Measurements from ENCODE around the gene ZBTB7C. TPM values are rescaled to one million over a fixed set of nuclear protein-coding genes. Genes with fewer than 3 reads are reported as not detected.

Gene ZBTB7C
- total and polyA plus RNA-seq, 2 of the 8 experiments (the other 6 are each of a cell fraction or from before 2014, with no cell fraction given): 0.15 to 0.45 TPM

DNA sequence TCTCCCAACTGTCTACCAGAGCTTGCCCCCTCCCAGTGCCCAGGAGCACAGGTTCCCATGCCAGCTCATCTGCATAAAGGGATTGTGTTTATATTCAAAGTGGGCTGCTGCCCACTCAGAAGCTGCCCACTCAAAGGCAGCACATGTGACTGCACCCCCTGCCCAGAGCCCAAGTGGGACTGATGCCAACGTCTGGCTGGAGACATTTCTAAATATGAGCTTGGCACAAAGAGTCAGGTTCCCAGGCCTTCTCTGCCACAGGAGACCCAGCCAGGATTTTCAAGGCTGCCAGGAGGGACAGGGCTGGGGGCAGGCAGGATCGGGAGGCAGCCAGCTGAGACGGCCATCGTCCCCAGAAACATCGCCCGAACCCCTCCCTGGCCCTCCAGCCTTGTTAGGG lies 67.1 kb downstream of the ZBTB7C start:
- Histone ChIP-seq H4K8ac (ENCODE audit: extremely low read depth, insufficient read depth, low read length) (no peak overlapping the region; the same call in 1 of the 2 replicates), H2AFZ (ENCODE audit: low read length) (no peak overlapping the region), H4K20me1 (replicated peaks in 1 of 2; ENCODE audit: control insufficient read depth in 1 of 2, insufficient read depth in 2 of 2, low read length in 2 of 2) (no peaks in the 10 kb centered on the region), H3K4me1 (replicated peaks in 1 of 4; ENCODE audit: control insufficient read depth in 3 of 4, insufficient read depth in 4 of 4, low read length in 3 of 4) (peaks cover 0 to 6% (median 2%) of the 10 kb centered on the region in 4 experiments; a peak in 4 of 7 replicates), H3K4ac (replicated peaks; ENCODE audit: insufficient read length, low read depth, low read length) (no peak overlapping the region), H3K79me1 (ENCODE audit: low read depth, low read length) (no peaks in the 10 kb centered on the region), H3K23me2 (ENCODE audit: low read depth, low read length) (no peaks in the 10 kb centered on the region; the same call in 1 of the 2 replicates), H2BK15ac (ENCODE audit: low read length) (no peak overlapping the region), H2BK120ac (replicated peaks; ENCODE audit: low read depth, low read length) (no peak overlapping the region), H3K14ac (ENCODE audit: insufficient read length) (no peak overlapping the region), H3K79me2 (ENCODE audit: control insufficient read depth in 1 of 2, insufficient read depth in 2 of 2, low read length in 2 of 2) (no peaks in the 10 kb centered on the region), H3K36me3 (ENCODE audit: control insufficient read depth in 2 of 4, insufficient read depth in 4 of 4, low read length in 3 of 4) (no peaks in the 10 kb centered on the region), H3K4me3 (ENCODE audit: extremely low read depth in 1 of 4, insufficient read depth in 2 of 4, low read depth in 3 of 4, low read length in 4 of 4) (no peak overlapping the region), H2BK12ac (ENCODE audit: low read depth, low read length) (no peak overlapping the region), H3K9me3 (ENCODE audit: insufficient read depth in 2 of 2, low read depth in 1 of 2, low read length in 1 of 2) (no peaks in the 10 kb centered on the region), H4K5ac (ENCODE audit: insufficient read length, low read depth, low read length) (no peak overlapping the region), H4K91ac (replicated peaks; ENCODE audit: insufficient read length, low read length) (no peak overlapping the region), H2AK5ac (ENCODE audit: low read depth, low read length) (no peak overlapping the region), H3K27ac (ENCODE audit: low read depth, low read length) (no peak overlapping the region), H3K56ac (replicated peaks; ENCODE audit: insufficient read length, low read depth, low read length) (no peak overlapping the region), H3K23ac (ENCODE audit: insufficient read length) (no peak overlapping the region), H3K27me3 (replicated peaks in 1 of 4; ENCODE audit: control insufficient read depth in 3 of 4, extremely low read depth in 1 of 4, insufficient read depth in 3 of 4, low read length in 3 of 4) (no peaks in the 10 kb centered on the region; a peak in 1 of 7 replicates), H2BK20ac (ENCODE audit: low read length) (no peak overlapping the region), H3K4me2 (ENCODE audit: insufficient read depth in 1 of 2, low read depth in 2 of 2, low read length in 2 of 2) (no peak overlapping the region), H3K9ac (replicated peaks in 1 of 4; ENCODE audit: extremely low read depth in 1 of 4, low read depth in 3 of 4, low read length in 3 of 4) (no peak overlapping the region), H2BK5ac (ENCODE audit: low read depth, low read length) (no peak overlapping the region), H3K18ac (ENCODE audit: extremely low read depth, low read length) (no peak overlapping the region; the same call in 1 of the 2 replicates)
- WGBS, 2 experiments (ENCODE audit: extremely low coverage in 1 of 2, insufficient coverage in 1 of 2, insufficient read length in 1 of 2, insufficient replicate concordance in 2 of 2, low coverage in 1 of 2, low lambda C conversion rate in 2 of 2, missing lambda C conversion rate in 1 of 2): 87% methylated on average over 6 of the region's 6 CpGs; no CpG with 5 or more reads in 1 of the 2 experiments
- DNase-seq (ENCODE audit: low read depth in 1 of 2, low spot score in 2 of 2) (no peak), FAIRE-seq (no peak)
- ChIA-PET CTCF (ENCODE audit: partially characterized antibody) (interaction anchor here (0.6 to 4.2 kb wide), 4 partner anchors 21 to 112 kb away, joined by 3 to 23 read pairs (median 4); no protein-coding TSS in a partner anchor), POLR2A (ENCODE audit: partially characterized antibody) (no interaction called here)
- TF ChIP-seq CBX8 (IDR thresholded peaks at IDR 0.05; ENCODE audit: borderline replicate concordance, low read depth, low read length) (no peak), SIN3A (conservative IDR thresholded peaks at IDR 0.05 in 1 of 2, IDR thresholded peaks at IDR 0.05 in 1 of 2; ENCODE audit: low read depth in 1 of 2, low read length in 2 of 2) (no peak), SAP30 (IDR thresholded peaks at IDR 0.05; ENCODE audit: insufficient read depth, insufficient replicate concordance, low read length) (no peak), CTBP2 (IDR thresholded peaks at IDR 0.05; ENCODE audit: borderline replicate concordance, insufficient read depth, insufficient read length, low read length) (no peak), PHF8 (conservative IDR thresholded peaks at IDR 0.05; ENCODE audit: low read depth, low read length) (no peak), SIX5 (IDR thresholded peaks at IDR 0.05; ENCODE audit: low read depth, low read length) (no peak), GABPA (IDR thresholded peaks at IDR 0.05; ENCODE audit: borderline replicate concordance, insufficient read depth, low read length) (no peak), RBBP5 (IDR thresholded peaks at IDR 0.05; ENCODE audit: borderline replicate concordance, low read depth, low read length) (no peak), MAX (IDR thresholded peaks at IDR 0.05) (no peak), RFX5 (IDR thresholded peaks at IDR 0.05; ENCODE audit: borderline replicate concordance, low read depth, low read length) (no peak)
- TF ChIP-seq, protein P1, sequence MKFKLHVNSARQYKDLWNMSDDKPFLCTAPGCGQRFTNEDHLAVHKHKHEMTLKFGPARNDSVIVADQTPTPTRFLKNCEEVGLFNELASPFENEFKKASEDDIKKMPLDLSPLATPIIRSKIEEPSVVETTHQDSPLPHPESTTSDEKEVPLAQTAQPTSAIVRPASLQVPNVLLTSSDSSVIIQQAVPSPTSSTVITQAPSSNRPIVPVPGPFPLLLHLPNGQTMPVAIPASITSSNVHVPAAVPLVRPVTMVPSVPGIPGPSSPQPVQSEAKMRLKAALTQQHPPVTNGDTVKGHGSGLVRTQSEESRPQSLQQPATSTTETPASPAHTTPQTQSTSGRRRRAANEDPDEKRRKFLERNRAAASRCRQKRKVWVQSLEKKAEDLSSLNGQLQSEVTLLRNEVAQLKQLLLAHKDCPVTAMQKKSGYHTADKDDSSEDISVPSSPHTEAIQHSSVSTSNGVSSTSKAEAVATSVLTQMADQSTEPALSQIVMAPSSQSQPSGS (IDR thresholded peaks at IDR 0.05; ENCODE audit: low read length): no peak
